Hematopoietic multipotent progenitor cell treated with erythropoietin and hydrocortisone succinate and interleukin-3 and kit ligand, for 17 days (in vitro differentiated cells): Measurements from ENCODE around the gene NEK6.

ENCODE experiments used
- DNase-seq: peaks from one replicate; pipeline ENCODE4 v3.0.0-alpha.2; 2015; ENCODE audit warnings: low spot score

NEK6 gene

DNA sequence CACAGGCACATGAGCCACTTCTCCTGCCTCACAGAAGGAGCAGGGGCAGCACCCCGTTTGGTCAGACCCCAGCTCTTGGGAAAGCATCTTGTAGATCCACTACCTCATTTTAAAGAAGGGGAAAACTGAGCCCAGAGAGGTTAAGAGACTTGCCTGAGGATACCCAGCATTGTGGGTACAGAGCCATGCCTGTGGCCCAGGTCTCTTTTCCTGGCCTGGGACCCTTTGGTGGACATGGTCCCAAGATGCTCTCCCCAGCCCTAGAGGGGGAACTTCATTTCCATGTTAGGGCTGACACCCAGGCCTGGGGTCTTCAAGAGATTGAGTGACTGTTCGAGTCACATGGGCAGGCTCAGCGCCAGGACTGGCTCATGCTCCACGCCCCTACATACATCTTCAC, 64.2 kb downstream of the NEK6 start:
- DNase-seq: no peak

DNA sequence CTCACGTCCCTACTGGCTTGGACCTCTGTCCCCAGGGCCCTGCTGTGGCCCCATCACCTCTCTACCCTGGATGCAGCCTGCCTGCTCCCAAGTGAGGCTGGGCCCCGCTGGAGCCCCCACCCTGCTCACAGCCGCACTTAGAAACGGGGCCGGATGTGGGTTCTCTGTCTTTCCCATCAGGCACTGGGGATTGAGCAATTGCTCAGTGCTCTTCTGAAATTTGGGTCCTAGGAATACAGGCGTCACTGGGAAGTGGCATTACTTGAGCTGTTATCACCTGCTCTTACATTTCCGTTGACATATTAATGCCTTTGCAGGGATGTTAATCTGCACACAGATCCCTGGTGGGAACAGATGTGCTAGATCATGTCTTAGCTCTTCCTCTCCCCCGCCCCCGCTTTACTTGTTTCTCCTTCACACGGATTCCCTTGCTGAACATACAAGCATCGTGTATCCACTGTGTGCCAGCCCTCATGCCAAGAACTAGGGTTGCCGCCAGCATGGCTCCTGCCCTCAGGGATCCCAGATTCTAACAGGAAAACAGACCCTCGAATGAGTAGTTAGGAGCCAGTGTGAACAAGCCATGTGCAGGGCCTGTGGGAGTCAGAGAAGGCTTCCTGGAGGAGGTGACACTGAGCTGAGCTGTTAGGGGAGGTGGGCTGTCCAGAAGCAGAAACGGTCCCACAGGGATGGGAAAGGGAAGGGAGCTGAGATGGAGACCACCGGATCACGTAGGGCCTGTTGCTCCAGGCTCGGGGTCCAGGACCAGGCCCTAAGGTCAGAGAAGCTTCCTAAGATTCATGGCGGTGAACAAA, 65.1 kb downstream of the NEK6 start:
- DNase-seq: no peak

DNA sequence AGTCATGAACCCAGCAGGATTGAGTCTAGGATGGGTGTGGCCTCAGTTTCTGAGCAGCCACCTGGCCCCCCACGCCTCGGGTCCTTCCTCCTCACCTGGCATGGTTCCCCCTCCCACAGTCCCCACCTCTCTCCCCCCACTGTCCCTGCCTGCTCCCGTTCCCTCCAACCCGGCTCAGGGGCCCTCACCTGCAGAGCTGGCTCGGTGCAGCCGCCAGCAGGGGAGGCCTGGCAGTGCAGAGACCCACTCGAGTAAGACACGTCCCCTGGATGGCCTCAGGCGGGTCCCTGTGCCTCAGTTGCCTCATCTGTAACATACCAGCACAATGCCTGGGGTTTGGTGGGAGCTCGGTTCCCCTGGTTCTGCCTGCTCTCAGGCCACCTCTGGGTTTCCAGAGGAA, 66.2 kb downstream of the NEK6 start:
- DNase-seq: no peak

DNA sequence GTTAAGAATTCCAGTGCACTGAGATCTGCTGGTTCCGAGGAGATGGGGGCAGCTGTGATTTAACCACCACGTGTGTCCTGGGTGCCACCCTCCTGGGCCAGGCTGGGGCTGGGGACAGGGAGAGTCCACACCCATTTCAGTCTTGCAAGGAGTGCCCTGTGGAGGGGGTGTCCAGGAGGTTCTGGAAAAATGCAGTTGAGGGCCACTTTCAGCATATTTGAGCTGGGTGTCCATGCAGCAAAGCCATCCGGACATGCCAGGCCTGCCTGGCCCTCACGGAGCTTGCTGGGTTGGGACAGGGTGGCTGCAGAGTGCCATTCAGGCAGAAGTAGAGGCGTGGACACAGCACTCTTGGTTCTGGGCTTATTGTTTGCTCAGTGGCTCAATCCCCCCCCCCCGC, 68.1 kb downstream of the NEK6 start:
- DNase-seq: no peak

DNA sequence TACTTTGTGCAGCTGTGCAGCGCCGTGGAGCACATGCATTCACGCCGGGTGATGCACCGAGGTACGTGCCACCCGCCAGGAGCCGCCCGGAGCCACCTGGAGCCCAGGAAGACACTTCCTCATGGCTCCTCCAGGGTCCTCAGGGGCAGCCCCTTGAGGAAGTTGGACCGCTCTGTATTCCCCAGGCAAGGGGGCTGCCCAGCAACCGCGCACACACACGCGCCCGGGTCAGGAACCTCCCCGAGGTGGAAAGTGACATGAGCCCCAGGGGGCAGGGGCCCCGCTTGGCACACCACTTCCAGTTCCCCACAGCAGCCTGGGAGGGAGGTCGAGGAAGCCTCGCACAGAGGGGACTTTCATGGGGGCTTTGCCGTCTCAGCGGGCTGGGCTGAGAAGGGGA, 68.6 kb downstream of the NEK6 start:
- DNase-seq: no peak

DNA sequence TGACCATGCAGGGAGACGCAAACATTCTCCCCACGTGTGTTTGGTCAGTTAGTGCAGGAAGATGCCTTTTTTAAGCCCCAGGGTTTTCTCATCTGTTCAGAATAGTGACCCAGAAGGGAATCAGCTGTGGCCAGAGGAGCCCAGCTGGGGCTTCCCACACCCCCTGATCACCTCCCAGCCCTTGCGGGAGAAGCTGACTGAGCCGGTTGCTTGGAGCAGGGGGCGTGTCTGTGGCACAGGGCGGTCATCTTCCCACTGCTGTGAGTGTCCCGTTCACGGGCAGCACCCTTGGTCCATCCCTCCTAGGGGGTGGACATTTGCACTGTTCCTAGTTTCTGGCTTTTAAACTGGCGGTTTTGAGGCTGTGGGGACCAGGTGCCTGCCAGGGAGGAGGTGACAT, 69.7 kb downstream of the NEK6 start:
- DNase-seq: no peak

DNA sequence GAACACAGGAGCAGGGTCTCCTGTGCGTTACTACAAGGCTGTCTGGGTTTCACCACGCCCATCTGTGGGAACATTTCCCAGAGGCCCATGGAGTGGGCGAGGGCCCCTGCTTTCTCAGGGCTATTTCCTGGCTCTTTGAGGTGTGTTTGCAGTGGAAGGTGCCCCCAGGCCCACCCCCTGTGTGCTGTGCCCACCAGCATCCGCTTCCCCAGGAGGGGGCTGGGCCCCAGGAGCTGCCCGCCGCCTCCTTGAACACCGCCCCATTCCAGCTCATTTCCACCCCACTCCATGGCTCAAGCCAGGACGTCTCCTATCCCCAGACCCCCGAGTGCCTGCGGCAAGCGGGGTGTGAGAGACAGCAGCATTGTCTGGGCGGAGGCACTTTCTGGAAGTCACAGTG, 70.5 kb downstream of the NEK6 start:
- no peak for DNase-seq

DNA sequence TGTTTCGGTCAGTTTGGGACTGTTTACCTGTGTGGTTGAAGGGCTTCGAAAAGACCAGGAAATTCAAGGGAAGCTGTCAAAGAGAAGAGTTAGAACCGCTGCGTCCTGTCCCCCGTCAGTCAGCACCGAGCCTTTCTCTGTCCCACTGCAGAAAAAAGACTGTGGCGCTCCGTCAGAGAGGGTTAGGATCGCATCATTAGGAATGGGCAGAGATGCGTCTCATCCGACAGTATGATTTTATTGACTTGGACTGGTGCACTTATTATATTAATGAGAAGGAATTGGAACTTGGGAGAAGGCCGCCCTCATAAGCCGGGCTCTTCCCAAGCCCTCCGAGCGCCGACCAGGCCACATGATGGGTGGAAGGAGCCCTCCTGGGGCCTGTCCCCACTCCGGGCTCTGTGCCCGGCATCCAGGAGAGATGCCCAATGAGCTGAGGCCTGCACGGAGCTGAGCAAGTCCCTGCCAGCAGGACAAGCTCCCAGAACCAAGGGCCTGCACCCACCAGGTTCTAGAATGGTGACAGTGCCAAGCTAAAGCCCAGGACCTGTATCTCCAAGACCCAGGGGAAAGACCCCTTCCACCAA, 71.5 kb downstream of the NEK6 start:
- no peak for DNase-seq

DNA sequence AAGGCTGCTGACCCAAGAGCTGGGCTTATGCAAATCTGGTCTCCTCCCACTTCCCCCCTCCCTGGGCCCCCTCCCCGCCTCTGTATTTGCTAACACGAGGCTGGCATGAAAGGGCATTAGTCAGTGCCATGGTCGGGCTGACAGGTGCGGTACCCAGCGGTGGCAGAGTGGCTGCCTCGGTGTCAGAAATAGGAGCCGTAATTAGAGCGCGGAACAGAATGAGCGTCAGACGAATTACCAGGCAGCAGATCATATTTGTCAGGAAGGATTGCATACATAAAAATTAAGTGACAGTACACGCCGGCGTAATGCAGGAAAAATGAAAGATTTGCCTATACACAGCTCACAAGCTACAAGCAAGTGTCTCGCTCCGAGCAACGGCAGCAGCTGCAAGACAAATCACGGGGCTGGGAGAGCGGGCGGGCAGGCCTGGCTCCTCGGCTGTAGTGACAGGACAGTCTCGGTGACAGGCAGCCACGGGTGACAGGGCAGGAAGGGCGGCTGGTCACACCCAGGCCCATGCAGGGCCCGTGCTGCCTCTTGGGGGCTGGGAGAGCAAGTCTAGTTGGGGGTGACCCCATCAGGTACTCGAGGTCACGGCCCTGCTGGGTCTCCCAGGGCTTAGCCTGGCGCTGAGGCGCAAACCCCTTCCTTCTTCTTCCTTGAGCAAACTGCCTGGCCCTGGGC, 72.4 kb downstream of the NEK6 start:
- DNase-seq: no peak

DNA sequence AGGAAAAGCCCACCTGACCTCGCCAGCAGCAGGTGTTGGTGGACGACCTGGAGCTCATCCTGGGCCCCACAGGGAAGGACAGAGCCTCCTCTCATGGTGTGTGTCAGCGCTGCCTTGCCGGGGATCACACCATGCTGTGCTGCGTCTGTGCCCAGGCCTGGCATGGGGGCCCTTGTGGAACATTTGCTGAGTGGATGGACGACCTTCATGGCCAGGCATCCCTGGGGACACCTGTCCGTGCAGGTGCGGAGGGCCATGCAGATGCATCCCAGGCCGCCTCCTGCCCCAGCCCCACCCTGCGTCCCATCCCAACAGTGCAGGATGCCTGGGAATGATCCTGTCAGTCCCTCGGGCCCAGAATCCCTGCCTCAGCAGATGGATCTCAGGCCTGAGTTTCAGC, 73.8 kb downstream of the NEK6 start:
- no peak for DNase-seq

DNA sequence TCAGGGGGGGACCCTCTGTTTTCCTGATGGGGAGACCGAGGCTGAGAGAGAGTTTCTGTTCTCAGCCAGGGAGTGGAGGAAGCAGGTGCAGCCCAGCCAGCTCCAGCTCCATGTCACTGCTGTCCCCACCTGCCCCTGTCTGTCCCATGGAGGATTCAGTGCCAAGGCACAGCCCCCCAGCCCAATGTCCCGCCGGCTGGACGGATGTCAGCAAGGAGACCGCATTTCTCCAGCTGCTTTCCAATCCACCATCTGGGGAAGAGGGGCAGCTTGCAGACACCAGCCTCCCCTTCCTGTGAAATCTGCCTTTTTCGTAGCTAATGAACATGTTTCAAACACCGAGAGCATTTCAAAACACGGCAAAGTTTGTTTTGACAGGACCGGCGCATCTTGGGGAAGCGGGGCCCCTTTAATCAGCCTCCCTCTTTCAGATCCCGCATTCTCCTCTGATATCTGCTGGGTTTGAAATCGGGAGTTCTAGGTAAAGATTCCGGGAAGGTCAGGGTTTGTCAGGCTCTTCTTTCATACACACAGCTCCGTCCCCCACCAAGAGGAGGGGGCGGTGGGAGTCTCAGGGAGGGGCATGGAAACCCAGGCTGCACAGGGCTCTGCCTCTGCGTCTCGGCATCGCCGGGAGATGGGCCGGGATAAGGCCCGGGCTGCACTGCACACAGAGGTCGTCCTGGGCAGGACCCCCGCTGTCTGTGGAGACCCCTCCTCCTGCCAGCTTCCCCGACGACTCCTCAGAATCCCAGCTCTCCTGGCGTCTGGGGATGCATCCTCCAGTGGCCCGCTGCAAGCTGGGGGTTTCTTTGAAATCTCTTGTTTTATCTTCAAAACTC, 74.8 kb downstream of the NEK6 start:
- DNase-seq: no peak

DNA sequence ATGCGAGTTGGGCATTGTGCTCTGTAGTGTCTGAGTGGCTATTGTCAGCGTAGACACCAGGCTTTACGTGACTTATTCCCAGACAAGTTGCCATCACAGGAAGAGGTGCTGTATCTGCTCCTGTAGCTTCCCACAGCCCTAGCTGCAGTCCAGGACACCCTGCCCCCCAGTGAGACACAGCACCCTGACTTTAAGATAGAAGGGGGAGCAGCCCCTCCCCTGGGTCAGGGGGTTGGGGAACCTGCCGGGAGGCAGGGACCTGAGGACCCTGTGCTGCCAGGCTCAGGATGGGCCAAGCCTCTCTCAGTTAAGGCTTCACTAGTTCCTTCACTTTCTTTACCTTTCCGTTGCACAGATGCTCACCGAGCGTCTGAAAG, 75.4 kb downstream of the NEK6 start:
- no peak for DNase-seq

DNA sequence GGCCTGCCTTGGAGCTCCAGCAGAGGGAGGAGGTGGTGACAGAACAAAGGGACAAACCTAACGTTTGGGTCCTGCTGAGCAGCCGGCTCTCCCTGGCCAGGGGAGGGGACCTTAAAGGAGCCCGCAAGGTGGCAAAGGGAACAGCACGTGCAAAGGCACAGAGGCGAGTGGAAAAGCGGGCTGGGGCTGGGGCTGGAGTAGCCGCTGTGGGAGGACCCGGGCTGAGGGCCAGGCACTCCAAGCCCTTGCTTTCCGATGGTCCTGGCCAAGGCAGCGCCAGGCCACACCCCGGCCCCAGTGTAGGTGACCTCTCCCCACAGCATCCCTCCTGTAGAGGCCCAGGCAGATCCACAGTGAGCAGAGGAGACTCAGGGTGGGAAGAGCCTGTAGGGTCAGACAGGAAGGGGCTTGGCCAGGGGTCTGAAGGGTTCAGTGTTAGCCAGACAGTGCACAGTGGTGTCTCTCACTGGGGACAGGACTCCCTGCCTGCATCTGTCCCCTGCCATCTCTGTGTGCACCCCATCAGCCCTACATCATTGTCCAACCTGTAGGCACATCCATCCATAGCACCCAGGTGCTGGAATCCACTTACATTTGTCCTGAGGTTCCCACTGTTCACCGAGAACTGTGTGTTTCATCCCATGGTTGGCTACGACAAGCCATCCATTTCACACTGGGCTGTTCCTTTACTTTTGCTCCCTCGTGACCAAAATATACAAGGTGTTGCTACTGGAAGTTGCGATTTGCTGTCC, 77.0 kb downstream of the NEK6 start:
- DNase-seq: no peak

DNA sequence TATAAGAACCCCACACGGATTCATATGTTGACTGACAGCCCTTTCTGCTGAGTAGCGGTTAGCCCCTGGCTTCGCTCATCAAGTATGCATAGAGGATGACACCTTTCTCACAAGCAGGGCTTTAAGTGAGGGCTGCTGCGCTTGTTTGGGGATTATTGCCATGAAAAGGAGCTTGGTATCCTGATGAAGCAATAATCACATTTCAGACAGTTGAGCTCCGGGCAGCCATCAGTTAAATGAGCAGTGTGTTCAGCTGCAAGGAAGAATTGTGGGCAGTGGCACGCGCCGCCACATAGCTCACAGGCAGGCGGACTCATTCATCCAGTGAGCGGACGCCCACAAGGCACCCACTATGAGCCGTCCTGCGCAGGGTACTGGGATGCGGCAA, 77.6 kb downstream of the NEK6 start:
- DNase-seq: no peak

DNA sequence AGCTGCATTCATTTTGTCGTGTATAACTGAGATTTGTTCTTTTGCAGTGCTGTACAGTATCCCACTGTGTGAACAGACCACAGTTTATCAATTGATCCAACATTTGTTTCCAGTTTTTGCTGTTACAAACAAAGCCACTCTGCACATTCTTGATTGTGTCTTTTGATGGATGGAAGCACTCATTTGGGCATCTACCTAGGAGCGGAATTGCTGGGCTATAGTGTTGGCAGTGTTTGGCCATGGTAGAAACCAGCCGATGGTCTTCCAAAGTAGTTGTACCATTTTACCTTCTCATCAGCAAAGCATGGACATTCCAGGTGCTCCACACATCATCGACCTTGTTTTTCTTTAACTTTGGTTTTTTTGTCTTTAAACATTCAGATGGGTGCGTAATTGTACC, 79.8 kb downstream of the NEK6 start:
- no peak for DNase-seq

DNA sequence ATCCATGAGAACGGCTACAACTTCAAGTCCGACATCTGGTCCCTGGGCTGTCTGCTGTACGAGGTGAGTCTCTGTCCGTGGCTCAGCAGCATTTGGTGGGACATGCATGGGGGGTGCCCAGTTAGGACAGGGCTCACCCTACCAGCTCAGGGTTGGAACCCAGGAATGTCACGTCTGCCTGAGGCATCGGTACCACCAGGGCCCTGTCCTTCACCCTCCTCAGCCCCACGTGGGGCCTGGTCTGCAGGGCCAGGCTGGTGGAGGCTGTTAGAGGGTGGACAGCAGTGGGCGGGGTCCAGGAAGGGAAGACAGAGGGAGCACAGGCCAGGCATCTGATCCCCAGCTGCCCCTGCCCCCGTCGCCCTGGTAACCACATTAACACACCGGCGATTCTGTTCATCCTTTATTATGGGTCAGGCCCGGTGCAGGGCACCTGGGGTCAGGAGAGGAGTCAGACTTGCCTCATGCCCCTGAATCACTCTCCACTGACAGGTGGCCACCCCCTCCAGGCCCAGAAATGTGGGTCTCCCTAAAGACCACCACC, 81.9 kb downstream of the NEK6 start:
- DNase-seq: no peak

DNA sequence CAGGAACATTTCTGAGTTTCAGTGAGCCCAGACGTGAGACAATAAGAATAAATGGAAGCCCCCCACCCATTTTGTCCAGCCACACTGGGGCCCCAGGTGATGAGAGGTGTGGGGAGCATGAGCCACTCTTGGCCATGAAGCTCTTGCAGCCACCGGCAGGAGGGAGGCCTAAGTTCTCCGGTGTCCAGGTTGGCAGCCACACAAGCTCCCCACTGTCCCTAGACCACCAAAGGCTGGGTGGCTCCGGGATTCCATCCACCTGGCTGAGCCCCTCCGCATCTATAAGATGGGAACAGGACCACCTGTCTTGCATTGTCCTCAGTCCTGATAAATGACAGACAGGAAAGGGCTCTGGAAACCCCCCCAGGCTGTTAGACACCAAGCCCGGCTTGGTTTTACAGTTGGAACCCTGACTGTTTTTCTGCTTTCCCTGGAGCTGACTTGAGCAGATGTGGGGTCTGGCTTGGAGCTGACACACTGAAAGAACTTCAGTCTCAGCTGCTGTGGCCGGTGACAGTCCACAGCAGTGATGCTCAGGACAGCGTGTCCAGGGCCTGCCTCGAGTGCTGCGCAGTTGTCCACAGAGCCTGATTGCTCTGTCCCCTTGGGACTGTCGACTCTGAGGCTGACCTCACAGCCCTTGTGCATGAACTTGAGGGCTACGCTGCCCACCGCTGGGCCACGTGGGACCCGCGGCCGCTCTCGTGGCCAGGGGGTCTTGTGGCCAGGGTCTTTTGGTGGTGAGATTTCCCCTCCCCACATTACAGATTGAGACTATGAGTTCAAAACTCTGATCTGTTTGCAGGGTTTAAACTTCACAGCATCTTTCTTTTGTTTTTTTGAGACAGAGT, 82.7 kb downstream of the NEK6 start:
- DNase-seq: no peak

DNA sequence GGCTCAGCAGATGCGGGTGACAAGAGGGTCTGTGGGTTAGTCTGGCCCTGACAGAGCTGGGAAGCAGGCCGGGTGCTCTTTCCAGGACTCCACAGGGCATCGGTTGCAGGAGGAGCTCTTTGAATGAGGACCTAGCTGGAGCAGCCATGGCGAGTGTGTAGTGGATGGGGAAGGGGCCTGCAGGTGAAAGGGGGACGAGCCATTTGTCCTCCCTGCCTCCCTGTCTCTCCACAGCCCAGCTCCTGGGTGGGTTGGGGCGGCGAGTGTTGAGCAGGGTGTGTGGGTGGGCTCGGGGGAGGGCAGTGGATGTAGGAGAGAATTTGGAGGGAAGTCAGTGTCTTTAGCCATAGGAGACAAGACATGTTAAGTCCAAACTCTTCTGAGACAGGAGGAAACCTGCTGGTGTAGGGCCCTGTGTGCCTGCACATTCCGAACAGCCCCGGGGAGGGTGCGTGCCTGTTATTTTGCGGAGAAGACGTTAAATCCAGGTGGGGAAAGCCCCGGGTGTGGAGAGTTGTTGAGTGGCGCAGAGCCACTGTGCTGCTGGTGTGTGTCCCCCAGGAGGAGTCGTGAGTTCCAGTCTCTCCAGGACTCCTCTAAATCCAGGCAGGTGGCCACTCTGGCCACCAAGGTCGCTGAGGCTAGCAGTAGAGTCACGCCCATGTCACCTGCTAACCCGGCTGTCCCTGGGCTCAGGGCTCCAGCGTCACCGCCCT, 83.9 kb downstream of the NEK6 start:
- no peak for DNase-seq

DNA sequence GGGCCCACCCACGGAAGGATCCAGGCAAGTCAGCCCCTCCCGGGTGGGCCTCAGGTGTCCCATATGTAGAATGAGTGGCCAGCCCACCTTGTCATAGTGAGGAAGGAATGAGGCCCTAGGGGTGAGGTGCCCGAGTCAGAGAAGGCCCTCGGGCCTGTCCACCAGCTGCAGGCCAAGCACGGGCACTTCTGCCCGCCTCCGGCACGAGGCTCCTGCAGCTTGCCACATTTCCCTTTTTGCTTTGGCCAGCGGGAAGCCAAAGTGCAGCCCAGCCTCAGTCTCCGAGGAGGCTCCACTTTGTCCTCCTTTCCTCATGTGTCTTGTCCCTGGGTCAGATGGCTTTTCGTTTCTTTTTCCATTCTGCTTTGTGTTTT, 84.6 kb downstream of the NEK6 start:
- DNase-seq: no peak
